PC-3 (cell line): ENCODE results near the gene C1QTNF5.

Experiments used
- EZH2phosphoT487 ChIP-seq: fragments of 300-600 bp; sonication (generic); IDR thresholded peaks from 2 replicates; pipeline ENCODE4 v1.6.1; 2018; ENCODE audit warnings: mild to moderate bottlenecking, antibody characterized with exemption, low read length, borderline replicate concordance
- TF ChIP-seq, protein P1 (sequence below): fragments of 300-600 bp; sonication (generic); conservative IDR thresholded peaks from 2 replicates; pipeline ENCODE4 v1.5.1; 2017; ENCODE audit warnings: antibody characterized with exemption, low read depth, mild to moderate bottlenecking, low read length

DNA sequence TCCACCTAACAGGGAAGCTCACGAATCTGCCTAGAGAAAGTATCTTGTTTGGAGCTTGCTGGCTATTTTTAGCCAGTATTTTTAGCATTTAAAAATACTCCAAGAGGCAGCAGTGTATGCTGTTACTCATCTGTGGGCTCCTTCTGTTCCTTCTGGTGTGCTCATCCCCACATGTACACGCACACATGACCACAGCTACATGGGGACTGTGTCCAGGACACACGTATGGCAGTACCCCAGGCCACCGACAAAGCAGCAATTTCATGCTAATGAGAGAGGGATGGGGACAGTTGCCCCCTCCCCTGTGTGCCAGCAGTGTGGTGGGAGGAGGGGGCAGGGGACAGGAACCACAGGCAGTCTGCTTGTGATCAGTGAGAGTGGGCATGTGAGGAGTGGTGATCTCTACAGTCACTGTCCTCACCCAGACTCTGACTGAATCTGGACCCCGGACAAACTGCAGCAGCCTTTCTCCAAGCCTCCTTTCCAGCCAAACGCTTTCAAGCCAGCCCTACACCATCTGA is 24.4 kb upstream of the C1QTNF5 start:
- TF ChIP-seq, protein P1, sequence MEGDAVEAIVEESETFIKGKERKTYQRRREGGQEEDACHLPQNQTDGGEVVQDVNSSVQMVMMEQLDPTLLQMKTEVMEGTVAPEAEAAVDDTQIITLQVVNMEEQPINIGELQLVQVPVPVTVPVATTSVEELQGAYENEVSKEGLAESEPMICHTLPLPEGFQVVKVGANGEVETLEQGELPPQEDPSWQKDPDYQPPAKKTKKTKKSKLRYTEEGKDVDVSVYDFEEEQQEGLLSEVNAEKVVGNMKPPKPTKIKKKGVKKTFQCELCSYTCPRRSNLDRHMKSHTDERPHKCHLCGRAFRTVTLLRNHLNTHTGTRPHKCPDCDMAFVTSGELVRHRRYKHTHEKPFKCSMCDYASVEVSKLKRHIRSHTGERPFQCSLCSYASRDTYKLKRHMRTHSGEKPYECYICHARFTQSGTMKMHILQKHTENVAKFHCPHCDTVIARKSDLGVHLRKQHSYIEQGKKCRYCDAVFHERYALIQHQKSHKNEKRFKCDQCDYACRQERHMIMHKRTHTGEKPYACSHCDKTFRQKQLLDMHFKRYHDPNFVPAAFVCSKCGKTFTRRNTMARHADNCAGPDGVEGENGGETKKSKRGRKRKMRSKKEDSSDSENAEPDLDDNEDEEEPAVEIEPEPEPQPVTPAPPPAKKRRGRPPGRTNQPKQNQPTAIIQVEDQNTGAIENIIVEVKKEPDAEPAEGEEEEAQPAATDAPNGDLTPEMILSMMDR = no peak
- no peak for TF ChIP-seq EZH2phosphoT487
